HL-60/S4 treated with retinoic acid at 250 ng/mL for 4 days and 3 days (cell line): ENCODE results near the gene NLRP5.
"Not testable (repeated sequence)": the region's sequence is repeated elsewhere in the genome, so short reads cannot be mapped to it uniquely, and the experiment has no call there.

ENCODE experiments used
- in situ Hi-C: fragments of 300-500 bp; cut with MboI; formaldehyde crosslinking; loops from 2 replicates; pipeline ENCODE4 v1.7.0; 2022; ENCODE audit warnings: low sequenced_read_pairs

NLRP5 gene

DNA sequence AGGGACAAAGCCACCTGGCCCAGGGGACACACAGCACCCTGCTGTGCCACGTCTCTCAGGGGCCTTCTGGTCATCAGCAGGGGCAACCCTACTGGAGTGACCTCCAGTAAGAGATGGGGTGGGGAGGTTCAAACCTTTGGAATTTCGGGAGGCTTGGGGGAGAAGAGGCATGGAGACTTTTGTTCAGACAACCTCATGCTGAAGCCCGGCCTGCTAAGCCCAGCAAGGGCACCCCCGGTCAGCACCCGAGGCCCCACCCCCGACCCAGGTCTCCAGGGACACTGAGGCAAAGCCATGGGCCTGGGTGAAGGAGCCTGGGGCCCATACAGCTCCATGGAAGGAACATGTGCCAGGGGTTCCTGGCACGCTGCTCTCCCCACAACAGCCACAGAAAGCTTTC, 111.2 kb downstream of the NLRP5 start:
- in situ Hi-C loops, result no loop called here

DNA sequence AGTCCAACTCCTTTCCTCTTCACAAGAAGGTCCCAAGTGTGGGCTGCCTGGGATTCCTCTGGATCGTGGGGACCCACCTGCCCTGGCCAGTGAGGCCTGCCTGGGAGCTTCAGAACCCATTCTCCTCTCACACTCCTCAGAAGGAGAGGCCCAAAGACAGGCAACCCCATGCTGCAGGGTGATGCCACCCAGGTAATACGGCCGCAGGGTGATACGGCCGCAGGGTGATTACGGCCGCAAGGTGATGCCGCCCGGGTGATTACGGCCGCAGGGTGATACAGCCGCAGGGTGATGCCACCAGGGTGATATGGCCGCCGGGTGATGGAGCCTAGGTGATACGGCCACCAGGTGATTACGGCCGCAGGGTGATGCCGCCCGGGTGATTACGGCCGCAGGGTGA, 111.7 kb downstream of the NLRP5 start:
- in situ Hi-C loops, result not testable (repeated sequence)

DNA sequence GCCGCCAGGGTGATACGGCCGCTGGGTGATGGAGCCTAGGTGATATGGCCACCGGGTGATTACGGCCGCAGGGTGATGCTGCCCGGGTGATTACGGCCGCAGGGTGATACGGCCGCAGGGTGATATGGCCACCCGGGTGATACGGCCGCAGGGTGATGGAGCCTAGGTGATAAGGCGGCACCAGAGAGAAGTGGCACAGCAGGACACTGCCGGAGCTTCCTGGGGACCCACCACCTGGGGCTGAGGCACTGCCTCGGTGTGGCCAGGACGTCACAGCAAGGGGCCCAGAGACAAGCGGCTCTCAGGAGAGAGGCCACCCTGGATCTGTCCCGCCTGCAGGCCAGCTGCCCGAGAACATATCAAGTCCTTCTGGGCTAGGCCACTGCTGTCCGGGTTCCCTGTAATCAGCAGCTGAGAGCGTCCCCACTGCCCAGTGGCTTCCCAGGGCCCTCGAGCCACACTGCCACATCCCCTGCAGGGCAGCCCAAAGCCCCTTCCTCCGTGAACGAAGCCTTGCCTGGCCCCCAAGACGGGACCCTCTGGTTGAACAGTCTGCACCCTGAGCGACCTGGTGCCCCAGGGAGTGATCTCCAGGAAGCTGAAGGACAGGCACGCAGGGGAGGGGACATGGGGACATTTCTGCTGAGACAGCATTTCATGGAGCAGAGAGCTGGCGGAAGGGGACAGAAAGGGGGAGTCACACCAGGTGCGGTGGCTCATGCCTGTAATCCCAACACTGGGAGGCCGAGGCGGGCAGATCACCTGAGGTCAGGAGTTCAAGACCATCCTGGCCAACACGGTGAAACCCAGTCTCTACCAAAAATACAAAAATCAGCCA, 112.4 kb downstream of the NLRP5 start:
- in situ Hi-C loops, result no loop called here

DNA sequence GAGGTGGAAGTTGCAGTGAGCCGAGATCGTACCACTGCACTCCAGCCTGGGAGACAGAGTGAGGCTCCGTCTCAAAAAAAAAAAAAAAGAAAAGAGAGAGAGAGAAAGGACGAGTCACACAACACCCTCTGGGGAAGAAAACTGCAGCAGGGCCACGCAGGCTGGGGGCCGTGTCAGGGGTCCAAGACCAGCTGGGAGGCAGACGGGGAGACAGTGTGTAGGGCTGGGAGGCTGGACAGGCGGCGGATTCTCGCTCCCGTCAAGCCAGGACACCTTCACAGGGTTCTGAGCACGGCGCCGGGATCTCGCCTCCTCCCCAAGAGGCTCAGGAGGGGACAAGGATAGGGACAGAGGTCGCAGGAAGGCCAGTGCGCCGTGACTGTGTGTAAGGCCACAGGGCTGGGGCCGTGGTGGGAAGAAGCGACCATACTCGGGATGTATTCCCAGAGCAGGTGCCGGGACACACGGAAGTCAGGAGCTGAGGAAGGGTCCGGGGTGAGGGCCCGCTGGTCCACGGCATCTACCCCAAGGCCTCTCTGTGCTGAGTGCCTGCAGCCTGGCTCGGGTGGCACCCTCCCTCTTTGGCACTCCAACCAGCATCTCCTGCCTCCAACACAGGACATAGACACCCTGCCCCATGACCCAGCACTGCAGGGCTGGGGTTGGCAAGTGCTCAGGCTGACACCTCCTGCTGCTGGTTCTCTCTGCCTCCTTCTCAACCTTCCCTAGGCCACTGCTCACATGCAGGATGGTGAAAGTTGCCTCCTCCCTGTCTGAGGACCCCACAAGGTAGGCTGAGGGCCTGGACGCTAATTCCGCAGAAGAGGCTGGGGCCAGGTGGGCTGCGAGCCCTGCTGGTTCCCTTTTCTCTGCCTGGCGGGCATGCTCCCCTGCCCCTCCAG, 113.3 kb downstream of the NLRP5 start:
- in situ Hi-C loops, result no loop called here

DNA sequence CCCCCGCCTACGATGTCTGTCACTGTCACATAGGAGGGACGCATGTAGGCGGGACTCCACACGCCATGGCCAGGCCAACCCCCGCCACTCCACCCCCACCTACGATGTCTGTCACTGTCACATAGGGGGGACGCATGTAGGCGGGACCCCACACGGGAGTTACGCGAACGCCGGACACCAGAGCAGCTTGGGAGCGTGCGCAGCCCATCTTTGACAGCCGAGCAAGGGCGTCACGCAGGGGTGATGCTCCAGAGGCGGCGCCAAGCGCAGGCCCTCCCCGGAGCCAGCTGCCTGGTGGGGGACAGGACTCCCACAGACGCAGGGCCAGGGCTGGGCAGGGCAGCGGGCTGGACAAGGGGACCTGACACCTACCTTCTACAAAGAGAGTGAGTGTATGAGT, 114.5 kb downstream of the NLRP5 start:
- in situ Hi-C loops, result no loop called here

DNA sequence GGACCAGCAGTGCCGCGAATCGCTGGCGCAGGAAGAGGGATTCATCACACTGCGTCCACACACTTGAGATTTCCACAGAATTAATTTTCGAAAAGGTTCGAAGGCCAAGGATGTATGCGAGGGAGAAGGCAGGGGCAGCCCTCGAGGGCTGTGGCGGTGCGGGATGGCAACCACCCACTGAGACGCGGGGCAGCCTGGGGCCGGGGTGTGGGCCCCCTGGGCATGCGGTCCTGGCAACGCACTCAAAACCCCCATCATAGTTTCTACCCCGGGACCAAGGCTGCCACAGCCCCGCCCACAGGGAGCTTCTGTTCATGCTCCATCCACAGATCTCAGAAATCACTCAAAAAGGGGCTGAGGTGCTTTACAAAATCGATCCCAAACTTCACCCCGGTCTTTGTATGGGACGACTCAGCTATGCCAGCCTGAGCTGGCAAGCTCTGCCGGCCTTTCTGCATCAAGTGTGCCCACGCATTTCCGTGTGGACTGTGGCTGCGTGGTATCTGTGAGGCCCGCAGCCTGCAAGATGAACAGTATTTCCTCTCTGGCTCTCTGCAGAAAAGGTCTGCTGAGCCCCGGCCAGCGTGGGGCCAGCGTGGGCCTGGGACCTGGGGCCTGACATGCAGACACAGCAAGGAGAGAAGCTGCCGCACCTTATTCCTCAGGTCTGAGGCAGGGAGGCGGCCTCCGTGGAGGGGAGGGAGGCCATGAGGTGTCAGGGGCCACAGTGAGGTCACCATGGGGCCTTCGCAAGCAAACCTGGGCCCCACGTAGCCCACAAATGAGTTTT, 115.4 kb downstream of the NLRP5 start:
- in situ Hi-C loops, result no loop called here

DNA sequence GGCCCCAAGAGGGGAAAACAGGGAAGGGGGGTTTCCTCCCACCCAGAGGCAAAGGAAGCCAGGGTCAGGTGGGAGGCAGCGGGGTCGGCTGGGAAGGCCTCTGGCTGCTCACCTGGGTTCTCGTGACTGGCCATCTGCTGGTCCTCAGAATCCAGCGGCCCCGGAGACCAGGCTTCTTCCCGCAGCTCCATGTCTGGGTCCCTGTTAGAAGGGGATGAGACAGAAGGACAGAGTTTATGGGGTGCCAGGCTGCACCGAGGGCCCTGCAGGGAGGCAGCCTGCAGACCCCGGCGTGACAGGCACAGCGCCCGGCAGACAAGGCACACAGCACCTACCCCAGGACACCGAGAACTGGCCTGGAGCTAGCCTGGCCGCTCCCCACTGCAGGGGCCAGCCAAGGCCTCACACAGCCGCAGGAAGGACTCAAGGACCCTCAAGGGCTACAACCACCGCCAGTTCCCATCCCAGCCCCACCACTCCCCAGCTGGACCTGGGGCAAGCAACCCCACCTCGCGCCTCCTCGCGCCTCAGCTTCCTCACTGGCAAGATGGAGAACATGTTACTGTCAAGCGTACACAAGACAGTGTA, 116.5 kb downstream of the NLRP5 start:
- in situ Hi-C loops, result no loop called here

DNA sequence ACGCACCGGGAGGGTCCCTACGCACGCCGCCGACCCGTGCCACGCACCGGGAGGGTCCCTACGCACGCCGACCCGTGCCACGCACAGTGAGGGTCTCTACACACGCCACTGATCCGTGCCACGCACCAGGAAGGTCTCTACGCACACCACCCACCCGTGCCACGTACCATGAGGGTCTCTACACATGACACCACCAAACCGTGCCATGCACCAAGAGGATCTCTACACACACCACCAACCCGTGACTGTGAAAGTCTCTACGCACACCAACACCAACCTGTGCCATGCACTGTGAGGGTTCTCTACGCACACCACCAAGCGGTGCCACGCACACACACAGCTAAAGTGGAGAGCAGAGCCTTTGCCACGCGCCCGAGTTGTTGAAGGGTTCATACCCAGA, 117.8 kb downstream of the NLRP5 start:
- in situ Hi-C loops, result no loop called here

DNA sequence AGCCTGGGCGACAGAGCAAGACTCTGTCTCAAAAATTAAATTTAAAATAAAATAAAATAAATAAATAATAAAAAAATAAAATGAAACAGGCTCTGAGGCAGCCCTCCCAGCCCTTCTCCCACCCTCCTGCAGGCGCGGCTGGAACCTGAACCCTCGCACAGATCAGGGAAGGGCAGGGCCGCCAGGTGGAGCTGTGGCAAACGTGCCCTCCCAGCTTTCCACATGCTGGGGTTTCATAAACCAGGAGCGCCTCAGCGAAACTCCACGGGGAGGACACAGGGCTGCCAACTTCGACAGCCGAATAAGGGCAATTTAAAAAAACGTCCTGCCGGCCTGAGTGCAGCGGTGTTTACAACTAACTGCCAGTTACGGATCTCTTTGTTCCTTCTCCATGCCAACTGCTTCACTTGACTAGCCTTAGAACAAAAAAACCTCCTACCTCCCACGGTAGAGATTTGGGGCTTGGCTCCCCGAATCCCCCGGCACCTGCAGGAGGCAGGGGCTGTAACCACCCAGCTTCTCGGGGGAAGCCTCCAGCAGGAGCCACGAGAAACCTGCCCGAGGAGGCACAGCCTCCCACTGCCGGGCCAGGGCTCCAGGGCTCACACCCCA, 118.6 kb downstream of the NLRP5 start:
- in situ Hi-C loops, result no loop called here

DNA sequence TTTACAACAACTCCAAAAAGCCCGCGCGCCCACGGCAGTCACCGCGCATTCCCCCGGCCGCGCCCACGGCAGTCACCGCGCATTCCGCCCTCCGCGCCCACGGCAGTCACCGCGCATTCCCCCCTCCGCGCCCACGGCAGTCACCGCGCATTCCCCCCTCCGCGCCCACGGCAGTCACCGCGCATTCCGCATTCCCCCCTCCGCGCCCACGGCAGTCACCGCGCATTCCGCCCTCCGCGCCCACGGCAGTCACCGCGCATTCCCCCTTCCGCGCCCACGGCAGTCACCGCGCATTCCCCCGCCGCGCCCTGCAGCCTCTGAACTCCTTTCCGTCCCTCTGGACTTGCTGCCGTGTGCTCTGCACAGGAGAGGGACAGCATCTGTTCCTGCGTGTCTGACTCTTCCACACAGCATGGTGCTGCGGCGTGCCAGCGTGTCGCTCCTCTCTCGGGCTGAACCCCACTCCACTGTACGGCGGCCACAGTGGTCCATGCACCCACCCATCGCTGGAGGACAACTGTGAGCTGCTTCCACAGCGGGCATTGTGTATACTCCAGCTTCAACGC, 119.3 kb downstream of the NLRP5 start:
- in situ Hi-C loops, result not testable (repeated sequence)

DNA sequence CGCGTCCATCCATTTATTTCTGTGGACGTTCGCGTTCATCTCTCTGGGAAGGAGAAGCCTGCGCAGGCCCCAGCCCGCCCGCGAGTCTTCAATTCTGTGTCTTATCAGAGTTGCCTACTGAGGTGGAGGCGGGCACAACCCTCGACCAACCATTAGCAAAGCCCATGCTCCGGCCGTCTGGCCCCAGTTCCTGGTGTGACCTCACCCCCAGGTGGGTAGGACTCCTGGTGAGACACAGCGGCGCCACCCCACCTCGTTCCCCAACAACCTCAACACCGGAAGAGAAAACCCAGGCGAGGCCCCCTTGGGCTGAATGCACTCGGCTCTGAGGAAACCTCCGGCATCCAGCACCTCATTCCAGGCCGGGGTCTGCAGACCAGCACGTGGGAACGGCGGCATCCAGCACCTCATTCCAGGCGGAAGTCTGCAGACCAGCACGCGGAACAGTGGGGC, 119.8 kb downstream of the NLRP5 start:
- in situ Hi-C loops, result no loop called here

DNA sequence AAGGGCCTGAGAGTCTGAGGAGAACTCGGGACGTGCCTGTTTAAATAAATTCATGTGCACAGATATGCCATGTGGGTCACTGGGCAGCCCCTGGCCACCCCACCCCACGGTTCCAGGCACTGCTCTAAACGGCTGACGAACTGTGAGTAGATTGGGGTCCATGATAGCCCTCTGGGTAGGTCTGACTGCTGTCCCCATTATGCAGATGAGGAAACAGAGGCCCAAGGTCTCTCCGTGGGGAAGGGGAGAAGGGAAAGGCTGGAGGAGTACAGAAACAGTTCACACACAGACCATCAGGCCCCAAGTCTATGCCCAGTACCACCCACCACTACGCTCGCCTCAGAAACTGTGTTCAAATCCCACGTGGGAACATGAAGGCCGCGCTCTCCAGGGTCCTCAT, 120.4 kb downstream of the NLRP5 start:
- in situ Hi-C loops, result no loop called here

DNA sequence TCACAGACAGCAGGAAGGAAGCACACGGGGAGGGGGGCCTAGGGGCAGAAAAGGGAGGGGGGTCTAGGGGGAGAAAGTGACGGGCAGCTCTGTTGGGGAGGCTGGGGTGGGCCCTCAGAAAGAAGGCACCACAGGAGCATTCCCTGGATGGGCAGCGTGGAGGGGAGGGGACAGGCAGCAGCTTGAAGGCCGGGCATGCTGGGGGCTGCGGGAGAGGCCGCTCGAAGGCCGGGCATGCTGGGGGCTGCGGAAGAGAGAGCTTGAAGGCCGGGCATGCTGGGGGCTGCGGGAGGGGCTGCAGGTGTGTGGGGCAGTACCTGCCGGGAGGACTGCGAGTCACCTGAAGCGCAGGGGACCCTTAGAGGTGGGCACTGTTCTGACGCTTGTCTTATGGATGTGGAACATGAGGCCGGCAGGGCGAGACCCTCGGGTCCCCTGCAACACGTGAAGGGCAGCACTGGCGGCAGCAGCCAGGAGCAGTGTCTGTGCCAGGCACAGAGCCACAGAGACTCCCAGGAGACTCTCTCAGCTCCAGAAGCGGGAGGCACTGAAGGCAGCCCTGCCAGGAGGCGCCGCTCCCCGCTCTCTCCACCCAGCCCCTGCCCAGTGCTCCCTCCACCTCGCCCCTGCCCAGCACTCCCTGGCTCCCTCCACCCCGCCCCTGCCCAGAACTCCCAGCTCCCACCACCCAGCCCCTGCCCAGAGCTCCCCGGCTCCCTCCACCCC, 121.2 kb downstream of the NLRP5 start:
- in situ Hi-C loops, result no loop called here

DNA sequence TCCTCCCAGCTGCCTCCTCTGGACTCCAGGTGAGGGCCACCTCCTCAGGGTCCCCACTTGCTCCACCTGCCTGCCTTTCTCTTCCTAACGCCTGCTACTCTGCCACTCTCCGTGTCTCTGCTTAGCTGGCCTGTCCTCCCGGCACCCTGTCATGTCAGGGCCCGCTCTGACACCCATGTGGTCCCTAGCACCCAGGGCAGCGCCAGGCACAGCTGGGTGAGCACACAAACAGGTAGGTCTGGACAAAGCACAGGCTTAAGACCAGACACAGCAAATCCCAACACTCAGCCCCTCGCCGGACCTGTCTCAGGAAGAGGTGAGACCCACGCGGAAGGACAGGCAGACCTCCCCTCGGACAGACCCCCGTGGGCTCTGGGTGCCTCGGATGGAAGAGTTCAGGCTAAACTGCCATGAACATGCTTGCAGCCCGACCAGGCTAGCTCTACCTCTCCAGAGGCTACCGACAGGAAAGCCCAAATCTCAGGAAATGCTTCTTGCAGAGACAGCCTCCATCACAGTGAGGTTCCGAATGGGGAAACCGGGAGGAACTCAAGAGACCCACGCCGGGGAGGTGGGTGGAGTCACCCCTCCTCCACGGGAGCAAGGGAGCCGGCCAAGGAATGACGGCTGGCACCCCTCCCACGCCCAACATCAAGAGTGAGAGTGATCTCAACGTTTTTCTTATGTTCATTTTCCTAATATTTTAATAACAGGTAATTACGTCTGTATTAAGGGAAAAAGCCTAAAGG, 122.0 kb downstream of the NLRP5 start:
- in situ Hi-C loops, result no loop called here

DNA sequence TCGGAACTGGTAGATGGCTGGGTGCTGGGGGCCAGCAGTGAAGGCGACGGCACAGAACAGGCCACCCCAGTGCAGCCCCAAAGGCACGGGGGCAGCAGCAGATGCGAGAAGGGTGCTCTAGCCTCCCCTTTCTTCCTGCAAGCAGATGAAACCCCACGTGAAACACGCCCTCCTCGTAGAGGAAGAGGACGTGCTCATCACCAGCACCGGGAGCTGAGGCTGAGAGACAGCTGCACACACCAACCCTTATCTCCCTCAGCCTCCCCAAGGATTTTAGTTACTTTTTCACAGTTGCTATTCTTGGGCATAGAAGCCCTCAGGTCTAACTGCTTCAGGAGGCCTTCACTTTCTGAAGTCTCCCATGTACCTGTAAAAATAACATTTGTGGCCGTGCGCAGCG, 122.7 kb downstream of the NLRP5 start:
- in situ Hi-C loops, result no loop called here

DNA sequence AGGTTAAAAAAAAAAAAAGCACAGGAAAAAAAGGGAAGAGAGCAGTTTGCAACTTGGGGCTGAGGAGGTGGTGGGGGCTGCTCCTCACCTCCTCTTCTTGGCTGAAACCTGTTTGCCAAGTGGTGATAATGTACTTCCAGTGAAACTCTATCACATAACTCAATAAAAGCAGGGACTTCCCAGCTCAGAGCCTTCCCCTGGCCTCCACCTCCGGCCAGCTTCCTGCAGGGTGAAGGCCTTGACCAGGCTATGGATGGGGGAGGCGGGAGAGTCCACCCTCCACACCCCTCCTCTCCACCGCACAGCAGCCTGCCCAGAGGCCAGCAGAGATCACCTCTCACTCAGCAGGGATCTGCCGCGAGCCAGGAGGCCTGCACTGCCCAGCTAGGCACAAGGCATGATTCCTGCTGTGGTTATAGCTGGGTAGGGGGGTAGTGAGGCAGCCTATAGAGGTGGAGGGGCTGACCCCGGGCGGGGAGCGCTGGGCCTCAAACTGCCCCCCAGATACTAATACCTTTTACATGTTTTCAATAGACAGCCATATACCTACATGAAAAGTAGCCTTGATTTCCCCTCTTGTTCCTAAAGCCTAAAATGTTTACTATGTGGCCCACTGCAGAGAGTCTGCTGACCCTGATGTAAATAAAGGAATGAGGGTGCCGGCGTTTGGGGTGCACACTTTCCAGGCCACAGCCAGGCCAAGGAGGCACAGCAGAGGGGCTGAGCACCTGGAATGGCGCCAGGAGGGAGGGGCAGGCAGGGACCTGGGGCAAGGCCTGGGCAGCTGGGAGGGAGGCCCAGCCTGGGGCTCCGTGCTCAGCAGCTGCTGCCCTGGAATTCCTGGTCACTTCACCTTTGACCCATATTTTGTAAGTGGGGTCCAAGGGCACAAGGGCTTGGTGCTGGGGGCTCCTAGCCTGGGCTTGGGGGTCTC, 124.2 kb downstream of the NLRP5 start:
- in situ Hi-C loops, result no loop called here
